HG03442 (cell line): ENCODE measurements around the gene ZNF519.
A peak's percentile ranks its signal among the peaks of the same experiment; 100 is the strongest.
"Not testable (repeated sequence)": the region's sequence is repeated elsewhere in the genome, so short reads cannot be mapped to it uniquely, and the experiment has no call there.

Experiments
- ATAC-seq: cut with Tn5 transposase; IDR thresholded peaks from one replicate; pipeline ENCODE4 v1.9.1; 2021; ENCODE audit warnings: mild to moderate bottlenecking, moderate library complexity; ENCODE audit not compliant: unreplicated experiment

Gene ZNF519

DNA sequence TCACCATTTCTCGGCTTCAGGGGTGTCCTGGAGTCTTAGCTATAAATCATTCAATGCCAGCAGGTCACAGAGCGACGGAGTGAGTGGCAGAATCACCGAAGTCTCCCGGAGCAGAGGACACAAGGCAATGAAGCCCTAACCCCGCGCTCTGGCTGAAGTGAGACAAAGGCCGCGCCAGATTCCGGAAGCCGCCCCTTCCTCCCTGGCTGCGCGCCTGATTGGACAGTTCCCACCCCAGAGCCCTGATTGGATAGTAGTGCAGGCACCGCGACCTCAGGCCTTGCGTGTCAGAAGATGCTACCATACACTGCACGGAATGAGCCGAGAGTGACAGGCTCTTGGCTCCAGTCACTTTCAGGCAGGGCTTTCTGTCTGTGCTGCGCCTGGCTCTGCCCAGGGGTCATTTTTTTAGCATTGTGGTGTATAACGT, at the start of gene ZNF519:
ZNF519 (minus strand) TSS at position 165 of the 430 bp plus-strand sequence; CDS start at position 7, 158 bp downstream.
- peak; percentile 100 for ATAC-seq

DNA sequence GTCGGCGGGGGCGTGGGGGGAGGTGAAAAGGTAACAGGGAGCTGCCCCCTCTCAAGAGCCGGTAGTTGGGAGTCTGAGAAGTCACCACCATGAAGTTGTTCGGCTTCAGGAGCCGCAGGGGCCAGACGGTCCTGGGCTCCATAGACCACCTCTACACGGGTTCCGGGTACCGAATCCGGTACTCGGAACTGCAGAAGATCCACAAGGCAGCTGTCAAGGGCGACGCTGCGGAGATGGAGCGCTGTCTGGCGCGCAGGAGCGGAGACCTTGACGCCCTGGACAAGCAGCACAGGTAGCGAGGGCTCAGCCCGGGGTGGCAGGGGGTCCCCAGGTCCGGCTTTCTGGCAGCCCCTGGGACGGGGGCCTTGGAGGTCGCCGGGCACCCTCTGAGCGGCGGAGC, 47.1 kb upstream of the ZNF519 start:
- ATAC-seq, result no peak

GRCh38 chr18:14178321-14179196, 46.3 kb upstream of the ZNF519 start:
- ATAC-seq, result peak; percentile 89

DNA sequence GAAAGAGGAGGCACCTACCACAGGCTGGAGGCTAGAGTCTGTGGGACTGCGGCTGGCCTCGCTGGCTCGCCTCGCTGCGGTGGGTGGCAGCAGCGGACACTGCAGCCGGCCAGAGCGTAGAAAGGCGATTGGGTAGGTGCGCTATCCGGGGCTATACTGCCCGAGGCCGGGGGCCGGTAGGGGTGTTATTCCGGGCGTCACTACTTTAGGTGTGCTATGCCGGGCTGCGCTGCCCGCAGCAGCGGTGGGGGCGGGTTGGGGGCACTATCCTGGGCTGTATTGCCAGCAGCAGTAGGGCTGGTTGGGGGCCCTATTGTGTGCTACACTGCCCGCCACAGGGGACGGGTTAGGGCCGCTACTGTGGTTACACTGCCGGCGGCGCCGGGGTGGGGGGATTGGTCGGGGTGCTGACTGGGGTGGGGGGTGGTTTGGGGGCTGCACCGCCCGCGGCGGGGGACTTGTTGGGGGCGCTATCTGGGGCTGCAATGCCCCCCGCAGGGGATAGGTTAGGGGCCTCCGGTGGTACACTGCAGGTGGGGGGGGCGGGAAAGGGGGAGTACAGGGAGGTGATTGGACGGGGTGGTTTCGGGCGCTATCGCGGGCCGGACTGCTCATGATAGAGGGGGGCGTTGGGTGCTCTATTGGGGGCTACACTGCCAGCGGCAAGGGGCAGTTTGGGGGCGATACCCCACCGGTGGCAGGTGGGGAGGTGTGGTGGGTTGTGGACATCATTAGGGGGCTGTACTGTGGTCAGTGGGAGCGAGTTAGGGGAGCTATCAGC, 45.5 kb upstream of the ZNF519 start:
- ATAC-seq, result not testable (repeated sequence)

DNA sequence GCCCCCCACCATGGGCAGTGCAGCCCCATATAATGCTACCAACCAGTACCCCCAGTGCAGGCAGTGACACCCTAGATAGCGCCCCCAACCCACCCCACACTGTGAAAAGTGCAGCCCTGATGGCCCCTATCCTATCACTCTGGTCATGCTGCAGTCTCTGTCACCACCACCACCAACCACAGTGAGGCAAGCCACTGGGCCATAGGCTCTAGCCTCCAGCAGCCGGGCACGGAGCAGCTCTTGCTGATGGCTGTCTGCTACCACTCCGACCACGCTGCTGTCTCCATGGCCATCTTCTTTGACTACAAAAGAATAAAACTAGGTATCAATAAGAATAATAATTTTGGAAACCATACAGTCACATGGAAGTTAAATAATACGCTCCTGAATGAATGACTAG, 43.2 kb upstream of the ZNF519 start:
- not testable (repeated sequence) for ATAC-seq

DNA sequence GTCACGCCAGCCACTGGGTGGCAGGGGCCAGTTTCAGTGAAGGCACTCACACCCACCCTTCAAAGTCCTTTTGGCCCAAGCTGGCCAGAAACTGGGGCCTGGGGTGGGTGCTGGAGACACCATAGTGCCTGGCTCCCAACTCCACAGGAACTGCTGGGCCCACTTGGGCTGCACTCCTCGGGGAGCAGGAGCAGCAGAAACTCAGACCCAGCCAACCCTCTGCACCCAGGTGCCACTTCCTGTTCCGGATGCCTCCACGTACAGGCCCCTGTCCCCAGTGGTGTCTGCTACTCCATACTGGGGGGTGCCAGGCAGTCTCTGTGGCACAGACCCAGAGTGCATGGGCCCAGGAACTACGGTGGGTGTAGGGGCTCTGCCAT, 42.5 kb upstream of the ZNF519 start:
- no peak for ATAC-seq

DNA sequence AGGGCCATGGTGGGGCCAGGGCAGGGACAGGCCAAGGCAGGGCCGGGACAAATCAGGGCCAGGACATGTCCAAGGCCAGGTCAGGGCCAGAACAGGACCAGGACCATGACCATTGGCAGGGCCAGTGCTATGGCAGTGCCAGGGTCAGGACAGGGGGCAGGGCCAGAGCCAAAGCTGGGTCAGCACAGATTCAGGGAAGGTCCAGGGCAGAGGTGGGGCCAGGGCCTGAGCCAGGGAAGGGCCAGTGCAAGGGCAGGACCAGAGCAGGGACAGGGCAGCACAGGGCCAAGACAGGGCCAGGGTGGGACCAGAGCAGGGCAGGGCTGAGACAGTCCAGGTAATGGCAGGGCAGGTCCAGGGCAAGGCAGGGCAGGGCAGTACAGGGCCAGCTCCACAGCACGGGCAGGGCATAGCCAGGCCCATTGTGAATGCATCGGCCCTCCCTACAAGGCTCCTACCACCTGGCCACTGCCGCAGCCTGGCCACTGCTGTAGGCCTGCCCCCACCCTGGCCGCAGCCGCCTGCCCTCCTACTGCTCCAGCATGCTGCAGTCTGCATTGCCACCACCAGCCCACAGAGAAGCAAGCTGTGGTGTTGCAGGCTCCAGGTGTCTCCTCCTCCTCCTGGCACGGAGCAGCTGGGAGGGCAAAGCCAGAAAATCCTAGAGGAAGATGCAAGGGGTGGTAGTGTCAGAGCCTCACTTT, 41.9 kb upstream of the ZNF519 start:
- not testable (repeated sequence) for ATAC-seq

DNA sequence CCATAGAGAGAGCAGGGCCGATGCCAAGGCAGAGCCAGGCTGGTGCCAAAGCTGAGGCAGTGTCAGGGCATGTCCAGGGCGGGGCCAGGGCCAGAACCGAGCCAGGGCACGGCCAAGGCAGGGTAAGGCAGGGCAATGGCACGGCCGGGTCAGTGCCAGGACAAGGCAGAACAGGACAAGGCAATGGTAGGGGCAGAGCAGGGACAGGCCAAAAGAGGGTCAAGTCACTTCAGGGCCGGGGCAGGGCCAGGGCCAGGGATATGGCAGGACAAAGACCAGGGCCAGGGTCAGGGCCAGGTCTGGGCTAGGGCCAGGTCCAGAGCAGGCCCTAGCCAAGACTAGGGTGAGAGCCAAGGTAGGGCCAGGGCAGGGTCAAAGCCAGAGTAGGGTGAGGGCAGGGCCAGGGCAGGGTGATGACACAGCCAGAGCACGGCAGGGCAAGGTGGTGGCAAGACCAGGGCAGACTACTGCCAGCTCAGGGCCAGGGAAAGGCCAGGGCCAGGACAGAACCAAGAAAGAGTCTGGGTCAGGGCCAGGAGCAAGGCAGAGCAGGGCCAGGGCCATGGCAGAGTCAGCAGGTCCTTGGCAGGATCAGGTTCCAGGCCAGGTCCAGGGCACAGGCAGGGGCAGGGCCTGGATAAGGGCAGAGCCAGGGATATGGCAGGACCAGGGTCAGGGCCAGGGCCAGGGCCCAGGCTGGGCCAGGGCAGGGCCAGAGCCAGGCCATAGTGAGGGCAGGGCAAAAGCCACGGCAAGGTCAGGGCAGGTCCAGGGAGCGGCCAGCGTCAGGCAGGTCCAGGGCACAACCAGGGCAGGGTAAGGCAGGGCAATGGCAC, 41.1 kb upstream of the ZNF519 start:
- ATAC-seq, result not testable (repeated sequence)

- not testable (repeated sequence) for ATAC-seq
These were observed 40.2 kb upstream of the ZNF519 start for GRCh38 chr18:14172142-14173115.

GRCh38 chr18:14171301-14172141, 39.3 kb upstream of the ZNF519 start:
- ATAC-seq, result not testable (repeated sequence)

DNA sequence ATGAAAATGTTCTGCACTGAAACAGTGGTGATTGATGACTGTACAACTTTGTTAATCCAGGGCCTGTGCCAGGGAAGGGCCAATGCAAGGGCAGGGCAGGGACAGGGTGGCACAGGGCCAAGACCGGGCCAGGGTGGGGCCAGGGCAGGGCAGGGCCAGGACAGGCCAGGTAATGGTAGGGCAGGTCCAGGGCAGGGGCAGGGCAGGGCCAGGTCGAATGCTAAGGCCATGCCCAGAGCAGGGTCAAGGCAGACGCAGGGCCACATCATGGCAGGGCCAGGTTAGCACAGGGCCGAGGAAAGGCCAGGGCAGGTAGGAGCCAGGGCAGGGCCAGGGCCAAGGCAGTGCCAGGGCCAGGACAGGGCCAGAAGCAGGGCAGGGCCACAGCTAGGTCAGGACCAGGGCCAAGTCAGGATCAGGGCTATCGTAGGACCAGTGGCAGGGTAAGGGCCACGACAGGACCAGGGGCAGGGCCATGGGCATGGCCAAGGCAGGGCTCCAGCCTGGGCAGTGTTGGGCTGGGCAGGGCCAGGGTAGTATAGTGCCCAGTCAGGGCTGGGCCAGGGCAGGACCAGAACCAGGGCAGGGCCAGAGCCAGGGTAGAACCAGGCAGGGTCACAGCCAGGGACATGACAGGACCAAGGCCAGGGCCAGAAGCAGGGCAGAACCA, 38.3 kb upstream of the ZNF519 start:
- ATAC-seq, result not testable (repeated sequence)

DNA sequence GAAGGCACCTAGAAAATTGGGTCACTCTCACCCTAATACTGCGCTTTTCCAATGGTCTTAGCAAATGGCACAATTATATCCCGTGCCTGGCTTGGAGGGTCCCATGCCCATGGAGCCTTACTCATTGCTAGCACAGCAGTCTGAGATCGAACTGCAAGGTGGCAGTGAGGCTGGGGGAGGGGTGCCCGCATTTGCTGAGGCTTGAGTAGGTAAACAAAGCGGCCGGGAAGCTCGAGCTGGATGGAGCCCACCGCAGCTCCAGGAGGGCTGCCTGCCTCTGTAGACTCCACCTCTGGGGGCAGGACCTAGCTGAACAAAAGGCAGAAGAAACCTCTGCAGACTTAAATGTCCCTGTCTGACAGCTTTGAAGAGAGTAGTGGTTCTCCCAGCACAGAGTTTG, 30.7 kb upstream of the ZNF519 start:
- not testable (repeated sequence) for ATAC-seq

DNA sequence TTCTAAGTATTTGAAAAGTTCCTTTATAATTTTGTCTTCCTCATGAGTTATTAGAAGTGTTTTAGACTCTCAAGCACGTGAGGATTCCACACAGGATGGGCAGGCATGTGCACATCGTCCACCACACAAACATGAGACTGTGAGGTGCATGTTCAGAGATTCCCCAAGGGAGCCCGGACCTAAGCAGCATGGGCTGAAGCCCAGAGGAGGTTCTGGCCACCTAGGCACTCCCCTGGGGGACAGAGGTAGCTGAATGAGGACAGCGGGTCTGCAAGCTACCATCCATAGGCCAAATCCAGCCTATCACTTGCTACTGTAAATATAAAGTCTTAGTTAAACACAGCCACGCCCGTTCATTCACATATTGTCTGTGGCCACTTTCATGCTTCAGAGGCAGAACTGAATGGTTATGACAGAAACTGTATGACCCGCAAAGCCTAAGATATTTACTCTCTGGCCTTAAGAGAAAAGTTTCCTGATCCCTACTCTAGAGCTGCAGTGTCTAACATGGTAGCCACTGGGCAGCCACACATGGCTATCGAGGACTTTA, 19.4 kb upstream of the ZNF519 start:
- not testable (repeated sequence) for ATAC-seq

DNA sequence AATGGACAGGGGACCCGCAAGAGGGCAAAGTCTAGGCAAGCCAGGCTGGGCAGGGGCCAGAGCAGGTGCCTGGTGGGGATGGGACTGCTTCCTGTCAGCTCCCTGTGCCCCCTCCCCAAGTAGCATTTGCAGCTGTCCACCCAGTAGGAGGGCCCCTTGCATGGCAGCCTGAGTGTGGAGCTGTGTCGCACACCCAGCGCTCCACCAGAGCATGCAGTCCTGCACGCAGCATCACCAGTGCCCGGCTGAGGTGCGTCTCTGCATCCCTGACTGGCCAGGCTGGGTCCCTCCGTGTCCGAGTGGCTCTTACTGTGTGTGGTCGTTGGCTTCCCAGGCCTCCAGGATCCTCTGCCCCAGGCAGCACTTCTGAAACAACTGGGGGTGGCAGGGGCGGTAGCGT, 18.5 kb upstream of the ZNF519 start:
- not testable (repeated sequence) for ATAC-seq

DNA sequence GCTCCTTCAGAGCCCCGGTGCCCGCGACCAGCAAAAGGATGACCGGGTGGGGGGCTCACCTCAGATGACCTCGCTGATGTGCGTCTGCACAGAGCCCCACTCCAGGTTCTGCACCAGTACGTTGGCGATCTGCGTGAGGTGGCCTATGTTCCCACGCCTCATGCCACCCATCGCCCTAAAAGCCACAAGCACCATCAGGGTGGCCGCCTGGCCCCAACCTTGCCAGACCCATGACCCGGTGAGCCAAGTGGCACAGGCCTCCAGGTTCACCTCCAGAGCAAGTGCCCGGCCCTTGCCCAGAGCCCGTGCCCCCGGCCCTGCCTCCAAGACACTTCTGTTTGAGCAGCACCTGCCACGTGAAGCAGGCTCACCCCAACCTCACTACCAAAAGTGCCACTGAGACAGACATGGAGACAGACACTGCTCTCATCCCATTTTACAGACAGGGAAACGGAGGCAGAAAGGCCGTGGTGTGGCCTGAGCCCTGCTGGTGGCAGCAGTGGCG, 17.7 kb upstream of the ZNF519 start:
- ATAC-seq, result not testable (repeated sequence)

DNA sequence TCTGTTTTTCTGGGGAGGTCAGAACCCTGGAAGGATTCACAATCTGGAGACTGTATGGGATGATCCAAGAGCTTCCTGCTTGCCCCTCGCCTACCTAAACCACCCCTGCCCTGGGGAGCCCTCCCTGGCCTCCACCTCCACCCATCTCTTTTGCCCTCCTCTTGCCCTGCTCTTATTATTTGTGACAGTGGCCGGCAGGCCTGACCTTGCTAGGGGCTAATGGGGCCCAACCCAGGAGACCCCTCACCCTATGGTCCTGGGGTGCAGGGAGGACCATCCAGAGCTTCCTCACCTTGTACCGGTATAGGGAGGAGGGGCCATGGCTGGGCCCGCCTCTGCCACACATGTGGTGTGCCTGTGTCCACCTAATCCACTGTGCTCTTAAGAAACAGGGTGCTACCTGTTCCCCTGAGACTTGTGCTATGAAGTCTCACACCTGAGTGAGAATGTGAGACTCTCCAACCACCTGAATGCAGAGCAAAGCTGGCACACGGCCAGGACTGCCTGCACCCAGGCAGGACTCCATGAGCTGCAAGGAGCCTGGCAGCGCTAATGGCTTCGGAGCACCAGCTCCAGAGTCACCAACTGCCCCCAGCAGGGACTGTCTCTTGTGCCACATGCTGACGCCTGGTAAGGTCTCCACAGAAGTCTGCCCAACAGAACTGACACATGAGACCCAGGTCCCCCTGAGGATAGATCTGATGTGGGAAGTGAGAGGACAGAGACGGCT, 17.1 kb upstream of the ZNF519 start:
- not testable (repeated sequence) for ATAC-seq
